Endothelial cell of umbilical vein (primary cell): Measurements from ENCODE around the gene SPINK4. TPM values are rescaled to one million over a fixed set of nuclear protein-coding genes. Genes with fewer than 3 reads are reported as not detected.
A peak's percentile ranks its signal among the peaks of the same experiment; 100 is the strongest.

Experiments
- Bru-seq: library from RNA; stranded (reverse); fragments of 400-500 nt; gene quantifications from one replicate; lab custom pipeline; 2021; lab: Mats Ljungman, UMichigan
- BruChase-seq, 2 experiments: library from RNA; stranded (reverse); fragments of 400-500 nt; gene quantifications; one replicate each; lab custom pipeline; 2021; lab: Mats Ljungman, UMichigan
- BruUV-seq: library from RNA; stranded (reverse); fragments of 400-500 nt; replicated peaks from 2 replicates; lab custom pipeline; 2021; lab: Mats Ljungman, UMichigan
- CTCF ChIA-PET: fragments of 300-600, 350-600 bp; sonication (Branson Sonifier 250); formaldehyde crosslinking; loops from one replicate; lab custom pipeline; 2021; ENCODE audit warnings: antibody characterized with exemption, inconsistent platforms; lab: Charles Lee
- POLR2A ChIA-PET: fragments of 300-600, 350-600 bp; sonication (Branson Sonifier 250); formaldehyde crosslinking; loops from one replicate; lab custom pipeline; 2021; ENCODE audit warnings: antibody characterized with exemption, inconsistent platforms; lab: Charles Lee
- DNase-seq: peaks from one replicate; pipeline ENCODE4 v3.0.0-alpha.2; 2011; ENCODE audit warnings: low read depth, low spot score
- FAIRE-seq: peaks from 2 replicates; lab custom pipeline; 2011; peaks lifted over from hg19 to GRCh38; lab: Jason Lieb, UNC
- H2AFZ ChIP-seq: 2 replicates; pipeline ENCODE4 v1.6.0; 2012; ENCODE audit warnings: low read depth, low read length, control low read depth, inconsistent platforms
- H3K27ac ChIP-seq: 2 replicates; pipeline ENCODE4 v1.5.1; 2011; ENCODE audit warnings: low read depth, mild to moderate bottlenecking, control low read depth, low read length, moderate library complexity; ENCODE audit not compliant: insufficient read depth
- H3K27me3 ChIP-seq, 2 experiments: 2 replicates each; pipeline versions ENCODE4 v1.6.0 to v1.6.1; 2011; ENCODE audit warnings: low read length in 2 of 2, mixed read lengths in 1 of 2; ENCODE audit not compliant: control insufficient read depth in 2 of 2, insufficient read depth in 2 of 2
- H3K36me3 ChIP-seq, 2 experiments: 2 replicates in 1 of 2; 3 replicates in 1 of 2; pipeline ENCODE4 v1.5.1; 2011; ENCODE audit warnings: low read length in 2 of 2, mild to moderate bottlenecking in 1 of 2, moderate library complexity in 1 of 2; ENCODE audit not compliant: control insufficient read depth in 2 of 2, insufficient read depth in 2 of 2; ENCODE audit errors: extremely low read depth in 1 of 2
- H3K4me1 ChIP-seq: 3 replicates; pipeline ENCODE4 v1.5.1; 2011; ENCODE audit warnings: mild to moderate bottlenecking, low read length; ENCODE audit not compliant: control insufficient read depth, insufficient read depth; ENCODE audit errors: extremely low read depth
- H3K4me2 ChIP-seq: 2 replicates; pipeline ENCODE4 v1.6.1; 2011; ENCODE audit warnings: low read length, control low read depth, mixed read lengths; ENCODE audit not compliant: insufficient read depth
- H3K4me3 ChIP-seq, 3 experiments: fragments of 200-600 bp in 1 of 3; sonication (generic), shearing (Covaris generic) in 1 of 3; replicated peaks in 1 of 3; 2 replicates each; pipeline ENCODE4 v1.5.1; 2011 to 2016; ENCODE audit warnings: control low read depth in 3 of 3, low read length in 3 of 3, mild to moderate bottlenecking in 2 of 3, inconsistent platforms in 1 of 3, low read depth in 1 of 3, moderate library complexity in 1 of 3; ENCODE audit not compliant: insufficient read depth in 1 of 3
- H3K79me2 ChIP-seq: 2 replicates; pipeline ENCODE4 v1.6.0; 2012; ENCODE audit warnings: low read length, inconsistent platforms; ENCODE audit not compliant: control insufficient read depth, insufficient read depth
- H3K9ac ChIP-seq: replicated peaks from 2 replicates; pipeline ENCODE3; 2011; ENCODE audit warnings: low read length, control low read depth; ENCODE audit not compliant: insufficient read depth; ENCODE audit errors: extremely low read depth
- H3K9me1 ChIP-seq: replicated peaks from 3 replicates; pipeline ENCODE4 v1.6.0; 2011; ENCODE audit warnings: mild to moderate bottlenecking, low read length; ENCODE audit not compliant: control insufficient read depth, insufficient read depth; ENCODE audit errors: extremely low read depth
- H3K9me3 ChIP-seq: replicated peaks from 2 replicates; pipeline ENCODE4 v1.5.1; 2012; ENCODE audit warnings: low read length, inconsistent platforms; ENCODE audit not compliant: control insufficient read depth, insufficient read depth
- H4K20me1 ChIP-seq: replicated peaks from 2 replicates; pipeline ENCODE3; 2011; ENCODE audit warnings: mild to moderate bottlenecking, low read length; ENCODE audit not compliant: control insufficient read depth, insufficient read depth; ENCODE audit errors: extremely low read depth
- CTCF ChIP-seq, 2 donors: IDR thresholded peaks; 1 replicate in 1 of 2; 2 replicates in 1 of 2; pipeline ENCODE4 v1.5.1; 2011; ENCODE audit warnings: low read length in 2 of 2, mild to moderate bottlenecking in 2 of 2, moderate library complexity in 2 of 2, control low read depth in 1 of 2, inconsistent platforms in 1 of 2, low read depth in 1 of 2; ENCODE audit not compliant: insufficient read depth in 1 of 2; ENCODE audit errors: extremely low read depth in 1 of 2
- EZH2 ChIP-seq: IDR thresholded peaks from 2 replicates; pipeline ENCODE4 v1.6.1; 2012; ENCODE audit warnings: borderline replicate concordance, low read depth, mild to moderate bottlenecking, moderate library complexity, low read length, inconsistent platforms; ENCODE audit not compliant: severe bottlenecking
- FOS ChIP-seq: IDR thresholded peaks from 2 replicates; pipeline ENCODE4 v1.6.1; 2011; ENCODE audit warnings: mild to moderate bottlenecking, low read length, moderate library complexity, borderline replicate concordance; ENCODE audit not compliant: insufficient read depth
- GATA2 ChIP-seq: IDR thresholded peaks from 2 replicates; pipeline ENCODE4 v1.7.0; 2011; ENCODE audit warnings: low read depth, mild to moderate bottlenecking, moderate library complexity, mixed read lengths, low read length; ENCODE audit not compliant: insufficient read length, insufficient read depth
- JUN ChIP-seq: IDR thresholded peaks from 2 replicates; pipeline ENCODE4 v1.6.1; 2011; ENCODE audit warnings: borderline replicate concordance, low read depth; ENCODE audit not compliant: insufficient read length, insufficient read depth
- MYC ChIP-seq: IDR thresholded peaks from one replicate; pipeline ENCODE4 v1.6.1; 2011; ENCODE audit warnings: mild to moderate bottlenecking, low read depth, low read length
- POLR2A ChIP-seq: IDR thresholded peaks from 2 replicates; pipeline ENCODE4 v1.6.1; 2012; ENCODE audit warnings: low read depth, mild to moderate bottlenecking, control low read depth, low read length
- POLR2AphosphoS5 ChIP-seq: IDR thresholded peaks from 2 replicates; pipeline ENCODE4 v1.6.1; 2012; ENCODE audit warnings: low read depth, mild to moderate bottlenecking, control low read depth, low read length, moderate library complexity; ENCODE audit not compliant: insufficient read depth
- dilution Hi-C: fragments of 300-500 bp; cut with MboI; formaldehyde crosslinking; loops from one replicate; pipeline ENCODE4 v1.15.0; 2019; ENCODE audit warnings: low sequenced_read_pairs; ENCODE audit not compliant: extremely low pct_ligation_motif_present
- intact Hi-C: fragments of 100-400 bp; cut with micrococcal nuclease; formaldehyde crosslinking; loops from one replicate; pipeline ENCODE4 v1.10.0; 2022
- long read RNA-seq: library from polyadenylated mRNA; stranded (forward); transcript quantifications from one replicate; pipeline ENCODE4 v2.0.0, GENCODE V29; 2021
- polyA minus RNA-seq, 3 experiments: library from RNA; depleted of rRNA, polyadenylated mRNA; stranded (reverse); fragments of >200 nt; gene quantifications; 1 replicate in 1 of 3; 2 replicates in 2 of 3; pipeline ENCODE4 v1.2.3, GENCODE V29; 2011
- polyA plus RNA-seq, 4 experiments: library from polyadenylated mRNA; depleted of rRNA in 3 of 4; stranded (reverse) in 3 of 4; unstranded in 1 of 4; fragments of >200 nt; gene quantifications; 2 replicates each; pipeline versions ENCODE4 v1.2.1 to v1.2.3, GENCODE V29; 2011 to 2012; ENCODE audit warnings: missing spikeins in 1 of 4
- total RNA-seq: library from RNA; stranded (reverse); gene quantifications from 2 replicates; pipeline ENCODE4 v1.2.3, GENCODE V29; 2021
- TF ChIP-seq, protein P1 (sequence below): IDR thresholded peaks from 2 replicates; pipeline ENCODE4 v1.6.1; 2011; ENCODE audit not compliant: insufficient read depth, insufficient read length

The SPINK4 gene
- total RNA-seq (not detected in 2 replicates), polyA plus RNA-seq (not detected in 2 replicates), polyA minus RNA-seq (not detected in 2 replicates), Bru-seq, nascent RNA (not detected), BruChase-seq, experiment 1, labeled RNA remaining after a 6-hour chase (not detected), BruChase-seq, experiment 2, labeled RNA remaining after a 2-hour chase (not detected)
- polyA plus RNA-seq (2011; cell fraction: cytosol; rRNA removed): not detected in 2 replicates
- not detected in 2 replicates for polyA plus RNA-seq (2011; cell fraction: nucleus; rRNA removed)
- not detected in 2 replicates for polyA plus RNA-seq (2012)
- polyA minus RNA-seq (2011; cell fraction: cytosol; rRNA and poly(A)+ RNA removed): 56.2 TPM
- 3.5 TPM in 1 of 2 replicates, not detected in the other for polyA minus RNA-seq (2011; cell fraction: nucleus; rRNA and poly(A)+ RNA removed)
- long read RNA-seq: 0 reads

GRCh38 chr9:33239921-33240320 lies at the start of gene SPINK4:
Gene SPINK4 (plus strand): TSS chr9:33240167. CDS start chr9:33240209, 42 bp downstream.
- no peaks in the 10 kb centered on the region for H3K4me1 ChIP-seq
- FAIRE-seq (no peak), DNase-seq (peak; percentile 23)
- CTCF ChIA-PET: interaction anchor here (1.0 to 2.0 kb wide), 4 partner anchors 14 to 78 kb away, joined by 3 to 7 read pairs (median 3); no protein-coding TSS in a partner anchor
- TF ChIP-seq, protein P1, sequence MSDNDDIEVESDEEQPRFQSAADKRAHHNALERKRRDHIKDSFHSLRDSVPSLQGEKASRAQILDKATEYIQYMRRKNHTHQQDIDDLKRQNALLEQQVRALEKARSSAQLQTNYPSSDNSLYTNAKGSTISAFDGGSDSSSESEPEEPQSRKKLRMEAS: no peak
- TF ChIP-seq FOS: no peak
- no peak for TF ChIP-seq MYC
- TF ChIP-seq GATA2: no peak
- TF ChIP-seq CTCF (IDR thresholded peaks at IDR 0.05; ENCODE audit: extremely low read depth in 1 of 2, insufficient read depth in 1 of 2, low read depth in 1 of 2, low read length in 2 of 2): no peak
- TF ChIP-seq POLR2A: no peak
- no peak for TF ChIP-seq JUN
- TF ChIP-seq EZH2: no peak
- no peak for TF ChIP-seq POLR2AphosphoS5
- no peaks in the 10 kb centered on the region for H3K9me3 ChIP-seq
- H3K9me1 ChIP-seq: no peaks in the 10 kb centered on the region
- intact Hi-C loops (no loop called here), dilution Hi-C loops (no loop called here)
- no peaks in the 10 kb centered on the region for H4K20me1 ChIP-seq
- H3K9ac ChIP-seq: no peak within 1 kb of the TSS
- no peak within 1 kb of the TSS for H2AFZ ChIP-seq
- H3K4me2 ChIP-seq: no peak within 1 kb of the TSS
- POLR2A ChIA-PET: no interaction called here
- no TSS peak for BruUV-seq
- no peak within 1 kb of the TSS for H3K4me3 ChIP-seq
- H3K36me3 ChIP-seq: no peaks in the 10 kb centered on the region
- H3K27ac ChIP-seq: no peak within 1 kb of the TSS
- H3K79me2 ChIP-seq: no peaks in the 10 kb centered on the region
- H3K27me3 ChIP-seq: peaks cover 0 to 7% of the 10 kb centered on the region in 2 experiments
